H1 (cell line): ENCODE measurements around the gene ZNF292. TPM values are rescaled to one million over a fixed set of nuclear protein-coding genes. Genes with fewer than 3 reads are reported as not detected.

Experiments used
- CTCF ChIA-PET: fragments of 300-600 bp; sonication (Branson Sonifier 250); formaldehyde crosslinking; loops from one replicate; lab custom pipeline; 2021; ENCODE audit not compliant: partially characterized antibody; lab: Charles Lee
- POLR2A ChIA-PET: fragments of 300-600 bp; sonication (Branson Sonifier 250); formaldehyde crosslinking; loops from one replicate; lab custom pipeline; 2021; ENCODE audit warnings: inconsistent platforms; ENCODE audit not compliant: partially characterized antibody; lab: Charles Lee
- DNase-seq, 2 experiments: peaks; one replicate each; pipeline versions ENCODE4 v3.0.0 to v3.0.0-alpha.2; 2010 to 2022; ENCODE audit warnings: low spot score in 2 of 2, low read depth in 1 of 2, mixed read lengths in 1 of 2
- FAIRE-seq: peaks from 2 replicates; lab custom pipeline; 2011; peaks lifted over from hg19 to GRCh38; lab: Jason Lieb, UNC
- H2AFZ ChIP-seq: 2 replicates; pipeline ENCODE4 v1.8.1; 2012; ENCODE audit warnings: low read length, inconsistent platforms
- H2AK5ac ChIP-seq: 2 replicates; pipeline ENCODE4 v1.6.1; 2013; ENCODE audit warnings: low read depth, low read length
- H2BK120ac ChIP-seq: replicated peaks from 2 replicates; pipeline ENCODE3; 2013; ENCODE audit warnings: low read depth, low read length, inconsistent platforms
- H2BK12ac ChIP-seq: 2 replicates; pipeline ENCODE4 v1.6.1; 2013; ENCODE audit warnings: low read depth, low read length
- H2BK15ac ChIP-seq: 2 replicates; pipeline ENCODE4 v1.6.1; 2013; ENCODE audit warnings: low read length
- H2BK20ac ChIP-seq: 2 replicates; pipeline ENCODE4 v1.6.1; 2013; ENCODE audit warnings: low read length
- H2BK5ac ChIP-seq: 2 replicates; pipeline ENCODE4 v1.6.1; 2013; ENCODE audit warnings: low read depth, low read length
- H3K14ac ChIP-seq: 2 replicates; pipeline ENCODE4 v1.6.1; 2013; ENCODE audit warnings: inconsistent platforms; ENCODE audit not compliant: insufficient read length
- H3K18ac ChIP-seq: 2 replicates; pipeline ENCODE4 v1.6.1; 2013; ENCODE audit warnings: low read length; ENCODE audit errors: extremely low read depth
- H3K23ac ChIP-seq: 2 replicates; pipeline ENCODE4 v1.6.1; 2013; ENCODE audit warnings: inconsistent platforms; ENCODE audit not compliant: insufficient read length
- H3K23me2 ChIP-seq: 2 replicates; pipeline ENCODE4 v1.6.1; 2013; ENCODE audit warnings: low read depth, low read length
- H3K27ac ChIP-seq: 2 replicates; pipeline ENCODE4 v1.6.1; 2011; ENCODE audit warnings: low read depth, low read length, inconsistent platforms
- H3K27me3 ChIP-seq, 4 experiments: replicated peaks in 1 of 4; 1 replicate in 1 of 4; 2 replicates in 3 of 4; pipeline versions ENCODE4 v1.6.1 to v1.8.1; 2011 to 2013; ENCODE audit warnings: low read length in 3 of 4, mild to moderate bottlenecking in 3 of 4, inconsistent platforms in 2 of 4, mixed read lengths in 2 of 4, moderate library complexity in 1 of 4; ENCODE audit not compliant: control insufficient read depth in 3 of 4, insufficient read depth in 3 of 4; ENCODE audit errors: extremely low read depth in 1 of 4
- H3K36me3 ChIP-seq, 4 experiments: 2 replicates each; pipeline versions ENCODE4 v1.6.1 to v1.8.1; 2011 to 2013; ENCODE audit warnings: mild to moderate bottlenecking in 4 of 4, low read length in 3 of 4, moderate library complexity in 2 of 4, control low read depth in 1 of 4, inconsistent platforms in 1 of 4; ENCODE audit not compliant: insufficient read depth in 4 of 4, control insufficient read depth in 2 of 4
- H3K4ac ChIP-seq: replicated peaks from 2 replicates; pipeline ENCODE3; 2013; ENCODE audit warnings: low read length, low read depth, mixed read lengths, inconsistent platforms; ENCODE audit not compliant: insufficient read length
- H3K4me1 ChIP-seq, 4 experiments: replicated peaks in 1 of 4; 1 replicate in 1 of 4; 2 replicates in 3 of 4; pipeline versions ENCODE4 v1.6.1 to v1.8.1; 2011 to 2013; ENCODE audit warnings: low read length in 3 of 4, inconsistent platforms in 2 of 4, mixed read lengths in 1 of 4; ENCODE audit not compliant: insufficient read depth in 4 of 4, control insufficient read depth in 3 of 4
- H3K4me2 ChIP-seq, 2 experiments: 2 replicates each; pipeline versions ENCODE4 v1.6.1 to v1.8.1; 2011 to 2013; ENCODE audit warnings: low read depth in 2 of 2, low read length in 2 of 2, control low read depth in 1 of 2, inconsistent platforms in 1 of 2, mild to moderate bottlenecking in 1 of 2; ENCODE audit not compliant: insufficient read depth in 1 of 2
- H3K4me3 ChIP-seq, 4 experiments: fragments of 200-600, 300-600 bp in 1 of 4; sonication (generic), shearing (Covaris generic), sonication (Bioruptor Twin) in 1 of 4; 2 replicates each; pipeline versions ENCODE4 v1.5.1 to v1.8.1; 2011 to 2016; ENCODE audit warnings: low read length in 4 of 4, low read depth in 3 of 4, control low read depth in 2 of 4, inconsistent platforms in 2 of 4, mild to moderate bottlenecking in 2 of 4, mixed read lengths in 1 of 4, moderate library complexity in 1 of 4; ENCODE audit not compliant: insufficient read depth in 2 of 4; ENCODE audit errors: extremely low read depth in 1 of 4
- H3K56ac ChIP-seq: replicated peaks from 2 replicates; pipeline ENCODE3; 2013; ENCODE audit warnings: low read depth, mild to moderate bottlenecking, mixed read lengths, low read length, inconsistent platforms; ENCODE audit not compliant: insufficient read length
- H3K79me1 ChIP-seq: 2 replicates; pipeline ENCODE4 v1.6.1; 2013; ENCODE audit warnings: low read depth, low read length, control low read depth
- H3K79me2 ChIP-seq, 2 experiments: 2 replicates each; pipeline versions ENCODE4 v1.6.1 to v1.8.1; 2012 to 2013; ENCODE audit warnings: low read length in 2 of 2, mild to moderate bottlenecking in 2 of 2, inconsistent platforms in 1 of 2; ENCODE audit not compliant: insufficient read depth in 2 of 2, control insufficient read depth in 1 of 2
- H3K9ac ChIP-seq, 4 experiments: replicated peaks in 1 of 4; 1 replicate in 1 of 4; 2 replicates in 3 of 4; pipeline versions ENCODE4 v1.6.1 to v1.8.1; 2011 to 2013; ENCODE audit warnings: low read depth in 3 of 4, low read length in 3 of 4, control low read depth in 2 of 4, mild to moderate bottlenecking in 2 of 4, moderate library complexity in 2 of 4, inconsistent platforms in 1 of 4; ENCODE audit errors: extremely low read depth in 1 of 4
- H3K9me3 ChIP-seq, 2 experiments: 2 replicates each; pipeline versions ENCODE4 v1.6.1 to v1.8.1; 2012 to 2013; ENCODE audit warnings: mild to moderate bottlenecking in 2 of 2, moderate library complexity in 2 of 2, control low read depth in 1 of 2, inconsistent platforms in 1 of 2, low read depth in 1 of 2, low read length in 1 of 2, mixed read lengths in 1 of 2; ENCODE audit not compliant: insufficient read depth in 2 of 2
- H4K20me1 ChIP-seq, 2 experiments: replicated peaks in 1 of 2; 2 replicates each; pipeline versions ENCODE3 to v1.8.1; 2011 to 2013; ENCODE audit warnings: inconsistent platforms in 2 of 2, low read length in 2 of 2, mild to moderate bottlenecking in 1 of 2; ENCODE audit not compliant: insufficient read depth in 2 of 2, control insufficient read depth in 1 of 2
- H4K5ac ChIP-seq: 2 replicates; pipeline ENCODE4 v1.6.1; 2013; ENCODE audit warnings: low read length, low read depth, mixed read lengths, inconsistent platforms; ENCODE audit not compliant: insufficient read length
- H4K8ac ChIP-seq: 2 replicates; pipeline ENCODE4 v1.8.0; 2013; ENCODE audit warnings: mild to moderate bottlenecking, moderate library complexity, low read length, inconsistent platforms; ENCODE audit not compliant: insufficient read depth; ENCODE audit errors: extremely low read depth
- H4K91ac ChIP-seq: replicated peaks from 2 replicates; pipeline ENCODE3; 2013; ENCODE audit warnings: low read length, mixed read lengths, inconsistent platforms; ENCODE audit not compliant: insufficient read length
- BRCA1 ChIP-seq: IDR thresholded peaks from 2 replicates; pipeline ENCODE4 v1.6.1; 2012; ENCODE audit warnings: low read depth, low read length, improper control_type of control experiment
- FOSL1 ChIP-seq: IDR thresholded peaks from 2 replicates; pipeline ENCODE4 v1.6.1; 2011; ENCODE audit warnings: mild to moderate bottlenecking, low read depth, low read length, moderate library complexity; ENCODE audit not compliant: insufficient read depth
- GABPA ChIP-seq: IDR thresholded peaks from 2 replicates; pipeline ENCODE4 v1.6.1; 2011; ENCODE audit warnings: mild to moderate bottlenecking, low read length, moderate library complexity, borderline replicate concordance; ENCODE audit not compliant: insufficient read depth
- JUN ChIP-seq: IDR thresholded peaks from 2 replicates; pipeline ENCODE4 v1.6.1; 2011; ENCODE audit warnings: low read depth, mild to moderate bottlenecking, improper control_type of control experiment, low read length
- KDM1A ChIP-seq: fragments of 200-600, 300-600 bp; sonication (generic); IDR thresholded peaks from 2 replicates; pipeline ENCODE4 v1.7.1; 2016; ENCODE audit warnings: mild to moderate bottlenecking, low read length, borderline replicate concordance
- WGBS, 2 experiments: shearing (Covaris generic) in 1 of 2; methylation state at CpG; one replicate each; pipeline versions ENCODE4 v1.1.6 to v1.1.7; 2013 to 2015; ENCODE audit warnings: low lambda C conversion rate in 2 of 2, mixed read lengths in 2 of 2, inconsistent platforms in 1 of 2, low coverage in 1 of 2, missing lambda C conversion rate in 1 of 2; ENCODE audit not compliant: insufficient replicate concordance in 2 of 2, insufficient coverage in 1 of 2, insufficient read length in 1 of 2; ENCODE audit errors: extremely low coverage in 1 of 2, missing lambda C conversion rate in 1 of 2; 5-methylcytosine and 5-hydroxymethylcytosine counted together
- polyA plus RNA-seq, 7 experiments: library from polyadenylated mRNA; depleted of rRNA in 3 of 7; stranded (reverse) in 5 of 7; unstranded in 2 of 7; fragments of >200 nt in 5 of 7; fragments of 200-250 nt in 2 of 7; gene quantifications; 1 replicate in 5 of 7; 2 replicates in 1 of 7; 4 replicates in 1 of 7; pipeline versions ENCODE4 v1.2.1 to v1.2.3, GENCODE V29; 2011 to 2013; ENCODE audit warnings: missing spikeins in 2 of 7, mixed read lengths in 2 of 7
- total RNA-seq: library from RNA; stranded (reverse); fragmentation: NEBNext Ultra II Directional; extraction: Animal tissue kit (Norgen Biotek cat#: 25700); gene quantifications from 2 replicates; pipeline ENCODE4 v1.2.1, GENCODE V29; 2021

ZNF292 gene
- total and polyA plus RNA-seq, 2 of the 8 experiments (the other 6 are each of a cell fraction or from before 2014, with no cell fraction given) = 6.8 to 44.2 TPM

DNA sequence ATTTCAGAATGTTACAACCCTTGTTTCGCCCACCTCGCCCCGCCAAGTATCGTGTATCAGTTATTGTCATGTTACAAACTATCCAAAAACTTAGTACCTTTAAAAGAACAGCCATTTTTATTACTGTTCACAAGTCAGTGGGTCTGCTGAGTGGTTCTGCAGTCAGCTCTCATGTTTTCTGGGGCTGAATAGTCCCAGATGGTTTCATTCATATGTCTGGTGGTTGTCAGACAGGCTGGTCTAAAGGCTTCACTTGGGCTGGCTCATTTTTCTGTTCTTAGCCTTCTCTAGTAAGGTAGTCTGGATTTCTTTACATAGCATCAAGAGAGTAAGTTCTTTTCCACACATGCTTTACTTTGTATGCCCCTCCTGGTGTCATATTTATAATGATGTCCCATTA lies 8.6 kb downstream of the ZNF292 start:
- no peaks in the 10 kb centered on the region for H3K27me3 ChIP-seq
- no peak overlapping the region for H3K4ac ChIP-seq
- H3K56ac ChIP-seq = no peak overlapping the region
- no peak overlapping the region for H3K27ac ChIP-seq
- H3K4me3 ChIP-seq = no peak overlapping the region
- no peak for TF ChIP-seq JUN
- no peak for TF ChIP-seq FOSL1
- no peak for TF ChIP-seq GABPA
- no peak for TF ChIP-seq KDM1A
- no peak for TF ChIP-seq BRCA1
- no peak overlapping the region for H3K23ac ChIP-seq
- H4K20me1 ChIP-seq = peaks cover 21 to 27% of the 10 kb centered on the region in 2 experiments
- H2AFZ ChIP-seq = no peak overlapping the region
- no peaks in the 10 kb centered on the region for H3K9me3 ChIP-seq
- no peak overlapping the region for H2BK12ac ChIP-seq
- CTCF ChIA-PET = interaction anchor here (0.6 kb wide), 1 partner anchor 17 kb away, joined by 4 read pairs; no protein-coding TSS in a partner anchor
- DNase-seq = no peak
- no peak overlapping the region for H3K18ac ChIP-seq
- H3K4me2 ChIP-seq = no peak overlapping the region
- H3K4me1 ChIP-seq = peaks cover 0 to 15% (median 5%) of the 10 kb centered on the region in 4 experiments; a peak in 5 of 7 replicates
- no peak overlapping the region for H2BK120ac ChIP-seq
- H4K8ac ChIP-seq = no peak overlapping the region
- no peaks in the 10 kb centered on the region for H3K23me2 ChIP-seq
- no peak overlapping the region for H3K14ac ChIP-seq
- H3K36me3 ChIP-seq = no peaks in the 10 kb centered on the region
- H2AK5ac ChIP-seq = no peak overlapping the region
- no peak overlapping the region for H4K91ac ChIP-seq
- no peaks in the 10 kb centered on the region for H3K79me1 ChIP-seq
- H3K79me2 ChIP-seq = peaks cover 51 to 100% of the 10 kb centered on the region in 2 experiments
- POLR2A ChIA-PET = interaction anchor here (0.5 to 3.2 kb wide), 4 partner anchors 8 to 158 kb away, joined by 3 to 16 read pairs (median 4); partner anchors contain the start of genes SMIM8 and ZNF292
- WGBS, 2 experiments = 96% methylated on average over 4 of the region's 4 CpGs; no CpG with 5 or more reads in 1 of the 2 experiments
- H2BK20ac ChIP-seq = no peak overlapping the region
- no peak for FAIRE-seq
- H2BK5ac ChIP-seq = no peak overlapping the region
- no peak overlapping the region for H2BK15ac ChIP-seq
- H3K9ac ChIP-seq = no peak overlapping the region
- H4K5ac ChIP-seq = no peak overlapping the region
